AG04450 (cell line): ENCODE data around the gene SIGMAR1. TPM values are rescaled to one million over a fixed set of nuclear protein-coding genes. Genes with fewer than 3 reads are reported as not detected.

Experiments
- CTCF ChIA-PET: fragments of 300-600, 350-600 bp; formaldehyde crosslinking; extraction: SDS; loops from one replicate; lab custom pipeline; 2022; ENCODE audit warnings: antibody characterized with exemption, inconsistent platforms; lab: Charles Lee
- POLR2A ChIA-PET: fragments of 350-600 bp; formaldehyde crosslinking; extraction: SDS; loops from one replicate; lab custom pipeline; 2021; ENCODE audit warnings: antibody characterized with exemption, inconsistent platforms; lab: Yijun Ruan, JAX
- DNase-seq: peaks from one replicate; pipeline ENCODE4 v3.0.0-alpha.2; 2011; ENCODE audit warnings: low read depth, low spot score
- H3K27ac ChIP-seq: one replicate; pipeline ENCODE4 v1.5.1; 2012; ENCODE audit warnings: low read depth, low read length, control low read depth
- H3K27me3 ChIP-seq: one replicate; pipeline ENCODE4 v1.6.0; 2012; ENCODE audit warnings: low read length; ENCODE audit not compliant: control insufficient read depth, insufficient read depth
- H3K4me3 ChIP-seq: 2 replicates; pipeline ENCODE4 v1.5.1; 2011; ENCODE audit warnings: mild to moderate bottlenecking, low read depth, low read length, control low read depth
- H3K9me3 ChIP-seq: 2 replicates; pipeline ENCODE4 v1.5.1; 2012; ENCODE audit warnings: low read length; ENCODE audit not compliant: control insufficient read depth, insufficient read depth
- polyA plus RNA-seq: library from polyadenylated mRNA; depleted of rRNA; stranded (reverse); fragments of >200 nt; gene quantifications from 2 replicates; pipeline ENCODE4 v1.2.3, GENCODE V29; 2011
- TF ChIP-seq, protein P1 (sequence below): IDR thresholded peaks from 2 replicates; pipeline ENCODE4 v1.5.1; 2011; ENCODE audit warnings: low read depth, low read length, control low read depth, inconsistent platforms

The SIGMAR1 gene
- polyA plus RNA-seq, 1 experiment = 38.9 TPM

DNA sequence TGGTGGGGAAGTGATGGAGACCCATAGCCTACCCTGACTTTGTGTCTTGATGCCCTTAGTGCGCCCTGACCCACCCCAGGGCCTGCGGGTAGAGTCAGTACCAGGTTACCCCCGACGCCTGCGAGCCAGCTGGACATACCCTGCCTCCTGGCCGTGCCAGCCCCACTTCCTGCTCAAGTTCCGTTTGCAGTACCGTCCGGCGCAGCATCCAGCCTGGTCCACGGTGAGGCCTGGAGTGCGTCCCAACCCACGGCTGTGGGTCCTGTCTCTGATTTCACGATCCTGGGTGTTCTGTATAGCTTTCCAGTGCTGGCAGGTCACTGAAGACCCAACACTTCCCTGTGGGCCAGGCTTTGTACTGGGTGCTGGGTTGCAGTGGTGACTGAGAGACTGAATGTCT, 20.9 kb upstream of the SIGMAR1 start:
- no peaks in the 10 kb centered on the region for H3K9me3 ChIP-seq
- H3K27ac ChIP-seq = no peak overlapping the region
- TF ChIP-seq, protein P1, sequence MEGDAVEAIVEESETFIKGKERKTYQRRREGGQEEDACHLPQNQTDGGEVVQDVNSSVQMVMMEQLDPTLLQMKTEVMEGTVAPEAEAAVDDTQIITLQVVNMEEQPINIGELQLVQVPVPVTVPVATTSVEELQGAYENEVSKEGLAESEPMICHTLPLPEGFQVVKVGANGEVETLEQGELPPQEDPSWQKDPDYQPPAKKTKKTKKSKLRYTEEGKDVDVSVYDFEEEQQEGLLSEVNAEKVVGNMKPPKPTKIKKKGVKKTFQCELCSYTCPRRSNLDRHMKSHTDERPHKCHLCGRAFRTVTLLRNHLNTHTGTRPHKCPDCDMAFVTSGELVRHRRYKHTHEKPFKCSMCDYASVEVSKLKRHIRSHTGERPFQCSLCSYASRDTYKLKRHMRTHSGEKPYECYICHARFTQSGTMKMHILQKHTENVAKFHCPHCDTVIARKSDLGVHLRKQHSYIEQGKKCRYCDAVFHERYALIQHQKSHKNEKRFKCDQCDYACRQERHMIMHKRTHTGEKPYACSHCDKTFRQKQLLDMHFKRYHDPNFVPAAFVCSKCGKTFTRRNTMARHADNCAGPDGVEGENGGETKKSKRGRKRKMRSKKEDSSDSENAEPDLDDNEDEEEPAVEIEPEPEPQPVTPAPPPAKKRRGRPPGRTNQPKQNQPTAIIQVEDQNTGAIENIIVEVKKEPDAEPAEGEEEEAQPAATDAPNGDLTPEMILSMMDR = no peak
- POLR2A ChIA-PET = no interaction called here
- DNase-seq = no peak
- H3K4me3 ChIP-seq = no peak overlapping the region
- CTCF ChIA-PET = interaction anchor here (1.4 kb wide), 1 partner anchor 12 kb away, joined by 5 read pairs; the partner anchor contains the start of gene GALT
- no peaks in the 10 kb centered on the region for H3K27me3 ChIP-seq

DNA sequence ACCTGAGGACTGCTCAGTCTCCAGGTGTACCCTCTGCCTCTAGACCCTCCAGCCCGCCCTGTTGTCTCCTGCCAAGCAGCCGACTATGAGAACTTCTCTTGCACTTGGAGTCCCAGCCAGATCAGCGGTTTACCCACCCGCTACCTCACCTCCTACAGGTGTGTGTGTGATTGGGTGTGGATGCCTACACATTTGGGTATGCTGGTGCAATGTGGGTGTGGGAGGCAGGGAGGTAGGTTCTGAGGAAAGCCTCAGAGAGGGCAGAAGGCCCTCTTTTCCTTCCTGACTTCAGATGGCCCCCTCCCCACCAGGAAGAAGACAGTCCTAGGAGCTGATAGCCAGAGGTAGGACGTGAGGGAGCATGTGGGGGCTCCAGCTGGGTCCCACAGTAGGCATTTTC, 19.4 kb upstream of the SIGMAR1 start:
- no peaks in the 10 kb centered on the region for H3K9me3 ChIP-seq
- TF ChIP-seq, protein P1 = no peak
- POLR2A ChIA-PET = interaction anchor here (1.8 kb wide), 1 partner anchor 8 kb away, joined by 5 read pairs; no protein-coding TSS in a partner anchor
- CTCF ChIA-PET = interaction anchor here (2.3 kb wide), 1 partner anchor 8 kb away, joined by 7 read pairs; no protein-coding TSS in a partner anchor
- H3K27me3 ChIP-seq = no peaks in the 10 kb centered on the region
- DNase-seq = no peak
- H3K4me3 ChIP-seq = no peak overlapping the region
- no peak overlapping the region for H3K27ac ChIP-seq

- ChIA-PET POLR2A (interaction anchor here (1.8 kb wide), 1 partner anchor 10 kb away, joined by 5 read pairs; no protein-coding TSS in a partner anchor), CTCF (interaction anchor here (0.7 to 2.3 kb wide), 2 partner anchors 9 to 10 kb away, joined by 3 to 7 read pairs; partner anchors contain the start of gene GALT)
- no peaks in the 10 kb centered on the region for H3K27me3 ChIP-seq
- DNase-seq = no peak
- TF ChIP-seq, protein P1 = no peak
- no peak overlapping the region for H3K27ac ChIP-seq
- H3K4me3 ChIP-seq = no peak overlapping the region
- H3K9me3 ChIP-seq = no peaks in the 10 kb centered on the region
These were observed 17.8 kb upstream of the SIGMAR1 start for GRCh38 chr9:34655394-34655793.

DNA sequence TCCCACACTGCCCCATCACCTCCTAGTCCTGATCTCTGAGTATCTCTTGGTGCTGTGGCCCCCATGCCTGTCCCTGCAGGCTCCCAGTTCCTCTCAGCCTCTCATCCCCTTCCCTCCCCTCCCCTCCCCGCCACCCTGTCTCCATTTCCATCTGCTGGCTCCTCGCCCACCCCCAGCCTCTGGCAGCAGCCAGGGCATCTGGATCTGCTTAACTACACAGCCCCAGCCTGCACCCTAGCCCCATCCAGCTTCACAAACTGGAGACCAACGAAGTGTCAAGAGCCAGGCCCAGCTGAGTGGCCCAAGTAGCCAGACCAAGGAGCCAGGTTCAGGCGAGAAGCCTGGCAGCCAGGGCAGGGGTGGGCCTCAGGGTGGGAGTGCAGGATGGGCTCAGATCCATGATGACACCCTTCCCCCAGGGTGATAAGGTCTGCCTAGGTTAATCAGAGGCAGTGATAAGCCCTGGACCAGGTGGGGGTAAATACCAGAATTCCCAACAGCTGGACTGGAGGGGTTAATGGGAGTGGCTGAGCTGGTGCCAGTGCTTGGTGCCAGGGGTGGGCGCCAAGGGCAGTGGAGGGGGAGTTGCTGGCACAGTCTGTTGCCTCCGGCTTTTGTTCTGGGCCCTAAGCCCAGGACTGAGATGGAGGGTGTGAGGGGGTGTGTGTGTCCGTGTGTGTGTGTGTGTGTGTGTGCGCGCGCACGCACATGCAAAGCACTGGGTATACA, 16.9 kb upstream of the SIGMAR1 start:
- H3K4me3 ChIP-seq = no peak overlapping the region
- TF ChIP-seq, protein P1 = no peak
- POLR2A ChIA-PET = interaction anchor here (1.9 kb wide), 1 partner anchor 11 kb away, joined by 7 read pairs; no protein-coding TSS in a partner anchor
- DNase-seq = no peak
- H3K27ac ChIP-seq = no peak overlapping the region
- no peaks in the 10 kb centered on the region for H3K9me3 ChIP-seq
- H3K27me3 ChIP-seq = no peaks in the 10 kb centered on the region
- CTCF ChIA-PET = interaction anchor here (0.7 to 2.3 kb wide), 2 partner anchors 10 to 51 kb away, joined by 3 to 7 read pairs; no protein-coding TSS in a partner anchor
